ENCODE measurements around the gene FZD4.

GRCh38 chr11:86901599-86901998 lies 53.6 kb downstream of the FZD4 start:
- TF ChIP-seq CTCF (IDR thresholded peaks at IDR 0.05) (no peak), EZH2 (IDR thresholded peaks at IDR 0.05; ENCODE audit: borderline replicate concordance, insufficient read depth, low read depth, low read length, poor library complexity, severe bottlenecking) (no peak)

All from B cell (primary cell).